GM19023 (cell line): ENCODE results near the gene CLN3.
"Not testable (repeated sequence)": the region's sequence is repeated elsewhere in the genome, so short reads cannot be mapped to it uniquely, and the experiment has no call there.

Experiments
- ATAC-seq: cut with Tn5 transposase; IDR thresholded peaks from one replicate; pipeline ENCODE4 v1.9.1; 2021; ENCODE audit warnings: mild to moderate bottlenecking, moderate library complexity; ENCODE audit not compliant: unreplicated experiment

The CLN3 gene

GRCh38 chr16:28495098-28495793 lies 3.4 kb upstream of the CLN3 start:
- no peak for ATAC-seq

- peak; percentile 48 for ATAC-seq
These were observed 2.4 kb upstream of the CLN3 start, which contains the start of gene APOBR for GRCh38 chr16:28494121-28494851. APOBR (plus strand) TSS chr16:28494643; CDS start chr16:28494682, 39 bp downstream.

GRCh38 chr16:28492511-28492910 lies 637 bp upstream of the CLN3 start:
- ATAC-seq, result no peak

GRCh38 chr16:28491230-28491969 lies 474 bp downstream of the CLN3 start:
- ATAC-seq, result no peak

- no peak for ATAC-seq
These were observed 5.6 kb downstream of the CLN3 start for GRCh38 chr16:28486266-28486665.

- not testable (repeated sequence) for ATAC-seq
These were observed 8.5 kb downstream of the CLN3 start for GRCh38 chr16:28483361-28483760.

- no peak for ATAC-seq
These were observed 9.8 kb downstream of the CLN3 start for GRCh38 chr16:28482026-28482425.

- no peak for ATAC-seq
These were observed 13.2 kb downstream of the CLN3 start for GRCh38 chr16:28478506-28479180.

GRCh38 chr16:28477311-28477920 lies 14.5 kb downstream of the CLN3 start:
- ATAC-seq, result no peak

GRCh38 chr16:28475221-28475620 lies 16.7 kb downstream of the CLN3 start:
- ATAC-seq, result no peak

GRCh38 chr16:28473714-28474265 lies 18.1 kb downstream of the CLN3 start:
- ATAC-seq, result no peak

GRCh38 chr16:28447081-28447480 lies 44.8 kb downstream of the CLN3 start:
- not testable (repeated sequence) for ATAC-seq

- not testable (repeated sequence) for ATAC-seq
These were observed 45.5 kb downstream of the CLN3 start for GRCh38 chr16:28446388-28446787.

- ATAC-seq, result not testable (repeated sequence)
These were observed 47.9 kb downstream of the CLN3 start for GRCh38 chr16:28443943-28444342.

GRCh38 chr16:28438899-28439298 lies 53.0 kb downstream of the CLN3 start:
- not testable (repeated sequence) for ATAC-seq

- ATAC-seq, result not testable (repeated sequence)
These were observed 56.5 kb downstream of the CLN3 start for GRCh38 chr16:28435340-28435739.
